IPS-NIHi11 (cell line): ENCODE measurements around the gene CARHSP1.
"Not testable (repeated sequence)": the region's sequence is repeated elsewhere in the genome, so short reads cannot be mapped to it uniquely, and the experiment has no call there.

Experiments used
- DNase-seq: peaks from one replicate; pipeline ENCODE4 v3.0.0; 2012; ENCODE audit warnings: mixed read lengths, low spot score

Gene CARHSP1

GRCh38 chr16:8893426-8893825 is 24.6 kb upstream of the CARHSP1 start:
- DNase-seq: no peak

GRCh38 chr16:8892101-8892575 is 23.3 kb upstream of the CARHSP1 start:
- DNase-seq: no peak

GRCh38 chr16:8890549-8890921 is 21.7 kb upstream of the CARHSP1 start:
- no peak for DNase-seq

- no peak for DNase-seq
Observed at GRCh38 chr16:8889893-8890548, 21.2 kb upstream of the CARHSP1 start.

- DNase-seq: no peak
Observed at GRCh38 chr16:8888951-8889892, 20.4 kb upstream of the CARHSP1 start.

- no peak for DNase-seq
Observed at GRCh38 chr16:8887952-8888560, 19.2 kb upstream of the CARHSP1 start.

- no peak for DNase-seq
Observed at GRCh38 chr16:8887431-8887765, 18.6 kb upstream of the CARHSP1 start.

- DNase-seq: no peak
Observed at GRCh38 chr16:8886593-8887430, 18.0 kb upstream of the CARHSP1 start.

GRCh38 chr16:8885674-8886592 is 17.1 kb upstream of the CARHSP1 start:
- peak; percentile 52 for DNase-seq

- DNase-seq: no peak
Observed at GRCh38 chr16:8882725-8883377, 14.0 kb upstream of the CARHSP1 start.

- DNase-seq: no peak
Observed at GRCh38 chr16:8882041-8882617, 13.3 kb upstream of the CARHSP1 start, which contains the start of gene LITAFD. LITAFD (plus strand) TSS chr16:8882351; CDS start chr16:8884356, 2,005 bp downstream.

- DNase-seq: no peak
Observed at GRCh38 chr16:8880839-8881510, 12.2 kb upstream of the CARHSP1 start.

GRCh38 chr16:8878523-8878911 is 9.7 kb upstream of the CARHSP1 start:
- DNase-seq: no peak

- DNase-seq: no peak
Observed at GRCh38 chr16:8877894-8878522, 9.2 kb upstream of the CARHSP1 start.

GRCh38 chr16:8875317-8875716 is 6.5 kb upstream of the CARHSP1 start:
- not testable (repeated sequence) for DNase-seq

GRCh38 chr16:8874388-8874787 is 5.6 kb upstream of the CARHSP1 start:
- no peak for DNase-seq

GRCh38 chr16:8873866-8874195 is 5.0 kb upstream of the CARHSP1 start:
- not testable (repeated sequence) for DNase-seq

GRCh38 chr16:8872967-8873865 is 4.4 kb upstream of the CARHSP1 start:
- no peak for DNase-seq
